CD4-positive, alpha-beta T cell (primary cell): ENCODE results near the gene FHDC1. TPM values are rescaled to one million over a fixed set of nuclear protein-coding genes. Genes with fewer than 3 reads are reported as not detected.

Experiments
- ATAC-seq: fragments of 200-7000 bp; cut with Tn5 transposase; one replicate; pipeline ENCODE4 v1.10.0; 2022; ENCODE audit warnings: mild to moderate bottlenecking; ENCODE audit not compliant: poor library complexity
- CTCF ChIA-PET: fragments of 350-600 bp; sonication (Branson Sonifier 250); formaldehyde crosslinking; loops from one replicate; lab custom pipeline; 2021; ENCODE audit warnings: antibody characterized with exemption, inconsistent platforms; lab: Charles Lee
- POLR2A ChIA-PET: fragments of 350-600 bp; sonication (Branson Sonifier 250); formaldehyde crosslinking; loops from one replicate; lab custom pipeline; 2021; ENCODE audit warnings: antibody characterized with exemption, inconsistent platforms; lab: Charles Lee
- DNase-seq, 14 experiments: peaks; one replicate each; pipeline ENCODE4 v3.0.0-alpha.2; 2013 to 2020; ENCODE audit warnings: mixed read lengths in 2 of 14
- H3K27ac ChIP-seq, 2 donors: one replicate each; pipeline versions ENCODE4 v1.5.1 to v1.7.0; 2013; ENCODE audit warnings: low read length in 2 of 2, low read depth in 1 of 2, mild to moderate bottlenecking in 1 of 2
- H3K27me3 ChIP-seq, 2 experiments: 1 replicate in 1 of 2; 2 replicates in 1 of 2; pipeline versions ENCODE4 v1.6.1 to v1.7.0; 2013; ENCODE audit warnings: low read length in 2 of 2, control low read depth in 1 of 2, mild to moderate bottlenecking in 1 of 2, moderate library complexity in 1 of 2; ENCODE audit not compliant: insufficient read depth in 2 of 2, control insufficient read depth in 1 of 2
- H3K36me3 ChIP-seq: one replicate; pipeline ENCODE4 v1.6.1; 2013; ENCODE audit warnings: low read length, control low read depth; ENCODE audit not compliant: insufficient read depth
- H3K4me1 ChIP-seq: one replicate; pipeline ENCODE4 v1.6.1; 2013; ENCODE audit warnings: low read length, control low read depth; ENCODE audit not compliant: insufficient read depth
- H3K4me3 ChIP-seq: one replicate; pipeline ENCODE4 v1.5.1; 2013; ENCODE audit warnings: mild to moderate bottlenecking, low read length, moderate library complexity
- H3K9me3 ChIP-seq, 2 experiments: 1 replicate in 1 of 2; 2 replicates in 1 of 2; pipeline versions ENCODE4 v1.6.1 to v1.7.0; 2013; ENCODE audit warnings: low read length in 2 of 2, mild to moderate bottlenecking in 2 of 2, control low read depth in 1 of 2, moderate library complexity in 1 of 2; ENCODE audit not compliant: control insufficient read depth in 1 of 2, insufficient read depth in 1 of 2
- H3K27ac Mint-ChIP-seq: one replicate; pipeline ENCODE4 v1.8.0; 2020; ENCODE audit warnings: mixed read lengths
- H3K27me3 Mint-ChIP-seq: one replicate; pipeline ENCODE4 v1.8.0; 2021; ENCODE audit warnings: mixed read lengths
- H3K36me3 Mint-ChIP-seq: one replicate; pipeline ENCODE4 v1.8.0; 2021; ENCODE audit warnings: low read depth, mixed read lengths
- H3K4me1 Mint-ChIP-seq: one replicate; pipeline ENCODE4 v1.8.0; 2021; ENCODE audit warnings: low read depth, mixed read lengths
- H3K4me3 Mint-ChIP-seq: one replicate; pipeline ENCODE4 v1.8.0; 2020; ENCODE audit warnings: mild to moderate bottlenecking, mixed read lengths
- H3K9me3 Mint-ChIP-seq: one replicate; pipeline ENCODE4 v1.8.0; 2020; ENCODE audit warnings: mixed read lengths
- CTCF ChIP-seq: fragments of 200-600 bp; IDR thresholded peaks from one replicate; pipeline ENCODE4 v1.8.0; 2022; ENCODE audit warnings: antibody characterized with exemption, mild to moderate bottlenecking
- intact Hi-C, 2 experiments: fragments of 100-400 bp; cut with DNase I in 1 of 2; cut with micrococcal nuclease in 1 of 2; formaldehyde crosslinking; loops; one replicate each; pipeline versions ENCODE4 v1.15.1 to v1.9.0; 2023 to 2025; cut with DNase I, micrococcal nuclease
- total RNA-seq, 174 experiments: library from RNA in 2 of 174; stranded (reverse) in 2 of 174; gene quantifications; one replicate each; pipeline ENCODE4 v1.2.3 and lab custom pipeline; 2021 to 2026

FHDC1 gene
- total RNA-seq, 2 experiments from 2014 or later = 0.03 TPM; not detected in 1

- no peak for DNase-seq
- no peak overlapping the region for H3K4me3 ChIP-seq
- H3K27me3 Mint-ChIP-seq = no peaks in the 10 kb centered on the region
- intact Hi-C loops = no loop called here
- no peak overlapping the region for H3K27ac ChIP-seq
- no peak for TF ChIP-seq CTCF
- no peak overlapping the region for H3K27ac Mint-ChIP-seq
- no peaks in the 10 kb centered on the region for H3K27me3 ChIP-seq
- peaks cover 3% of the 10 kb centered on the region for H3K4me1 ChIP-seq
- H3K9me3 ChIP-seq = peaks cover 10 to 21% of the 10 kb centered on the region in 2 experiments
- H3K36me3 Mint-ChIP-seq = no peaks in the 10 kb centered on the region
- no peaks in the 10 kb centered on the region for H3K36me3 ChIP-seq
- H3K4me1 Mint-ChIP-seq = no peaks in the 10 kb centered on the region
- no peak for ATAC-seq
- peaks cover 8% of the 10 kb centered on the region for H3K9me3 Mint-ChIP-seq
- no peak overlapping the region for H3K4me3 Mint-ChIP-seq
- ChIA-PET POLR2A (no interaction called here), CTCF (no interaction called here)
These were observed 90.6 kb downstream of the FHDC1 start for GRCh38 chr4:153026591-153027346.

GRCh38 chr4:153027866-153028265 lies 91.7 kb downstream of the FHDC1 start:
- TF ChIP-seq CTCF = no peak

GRCh38 chr4:153028535-153028934 lies 92.4 kb downstream of the FHDC1 start:
- no peak for DNase-seq
- POLR2A ChIA-PET = no interaction called here
- CTCF ChIA-PET = no interaction called here

More at GRCh38 chr4:153027866-153028265, 91.7 kb downstream of the FHDC1 start:
- no peaks in the 10 kb centered on the region for H3K36me3 ChIP-seq
- POLR2A ChIA-PET = no interaction called here
- ATAC-seq = no peak
- H3K4me1 ChIP-seq = peaks cover 3% of the 10 kb centered on the region
- DNase-seq = no peak
- peaks cover 10 to 21% of the 10 kb centered on the region in 2 experiments for H3K9me3 ChIP-seq
- Mint-ChIP-seq H3K27me3 (no peaks in the 10 kb centered on the region), H3K36me3 (no peaks in the 10 kb centered on the region), H3K27ac (no peak overlapping the region), H3K4me3 (no peak overlapping the region), H3K4me1 (no peaks in the 10 kb centered on the region), H3K9me3 (peaks cover 8% of the 10 kb centered on the region)
- no peak overlapping the region for H3K4me3 ChIP-seq
- H3K27me3 ChIP-seq = no peaks in the 10 kb centered on the region
- H3K27ac ChIP-seq = no peak overlapping the region
- intact Hi-C loops = no loop called here
- CTCF ChIA-PET = no interaction called here

More at GRCh38 chr4:153028535-153028934, 92.4 kb downstream of the FHDC1 start:
- Mint-ChIP-seq H3K4me1 (no peaks in the 10 kb centered on the region), H3K27me3 (no peaks in the 10 kb centered on the region), H3K27ac (no peak overlapping the region), H3K36me3 (no peaks in the 10 kb centered on the region), H3K9me3 (peaks cover 8% of the 10 kb centered on the region), H3K4me3 (no peak overlapping the region)
- no peak overlapping the region for H3K4me3 ChIP-seq
- no peak for ATAC-seq
- peaks cover 10 to 21% of the 10 kb centered on the region in 2 experiments for H3K9me3 ChIP-seq
- no peaks in the 10 kb centered on the region for H3K36me3 ChIP-seq
- H3K27me3 ChIP-seq = no peaks in the 10 kb centered on the region
- intact Hi-C loops = no loop called here
- H3K27ac ChIP-seq = no peak overlapping the region
- no peak for TF ChIP-seq CTCF
- H3K4me1 ChIP-seq = peaks cover under 1% of the 10 kb centered on the region

Other genes with a start within 250 kb of the FHDC1 start
- under 1 TPM in 1 of 2 experiments, not detected in 1; 0.22 TPM for gene TIGD4, start 156.6 kb upstream of the FHDC1 start, total RNA-seq
- gene ARFIP1, start 156.4 kb upstream of the FHDC1 start, total RNA-seq = 1 to 10 TPM; 2.6 to 3.0 TPM